Ovary (tissue), 9 donors: Measurements from ENCODE around the gene KIF5B. TPM values are rescaled to one million over a fixed set of nuclear protein-coding genes. Genes with fewer than 3 reads are reported as not detected.
"Not testable (repeated sequence)": the region's sequence is repeated elsewhere in the genome, so short reads cannot be mapped to it uniquely, and the experiment has no call there.

Experiments
- DNase-seq, 5 donors: peaks; one replicate each; pipeline ENCODE4 v3.0.0-alpha.2; 2019 to 2020
- H3K27ac ChIP-seq, 2 donors: fragments of 200-600 bp; one replicate each; pipeline versions ENCODE4 v1.5.1 to v1.8.0; 2019 to 2022
- H3K27me3 ChIP-seq: fragments of 200-600 bp; one replicate; pipeline ENCODE4 v1.8.0; 2022
- H3K36me3 ChIP-seq: fragments of 200-600 bp; sonication (generic); one replicate; pipeline ENCODE4 v1.5.1; 2019
- H3K4me1 ChIP-seq: one replicate; pipeline ENCODE4 v1.8.1; 2013; ENCODE audit warnings: mild to moderate bottlenecking, moderate library complexity; ENCODE audit not compliant: insufficient read depth
- H3K4me3 ChIP-seq: fragments of 200-600 bp; sonication (generic); one replicate; pipeline ENCODE4 v1.5.1; 2017
- H3K9me3 ChIP-seq, 2 donors: fragments of 200-600 bp in 1 of 2; sonication (generic) in 1 of 2; one replicate each; pipeline versions ENCODE4 v1.5.1 to v1.8.1; 2013 to 2019; ENCODE audit warnings: mild to moderate bottlenecking in 1 of 2, moderate library complexity in 1 of 2
- CTCF ChIP-seq, 3 donors: fragments of 450-650 bp in 2 of 3; fragments of 200-600 bp in 1 of 3; IDR thresholded peaks; one replicate each; pipeline versions ENCODE4 v1.5.1 to v1.8.0; 2016 to 2022; ENCODE audit warnings: antibody characterized with exemption in 3 of 3, mild to moderate bottlenecking in 1 of 3
- EP300 ChIP-seq: sonication (generic); formaldehyde crosslinking; IDR thresholded peaks from one replicate; pipeline ENCODE4 v1.6.1; 2017; ENCODE audit warnings: antibody characterized with exemption
- POLR2A ChIP-seq: fragments of 450-650 bp; IDR thresholded peaks from one replicate; pipeline ENCODE4 v1.6.1; 2017; ENCODE audit warnings: antibody characterized with exemption, mild to moderate bottlenecking, moderate library complexity
- WGBS, 3 donors: extraction: QIAGEN DNeasy Blood & Tissue Kit in 1 of 3; methylation state at CpG; one replicate each; pipeline versions ENCODE4 v1.1.5 to v1.1.7; 2013 to 2017; 5-methylcytosine and 5-hydroxymethylcytosine counted together
- intact Hi-C, 4 donors: fragments of 100-400 bp; cut with DNase I; formaldehyde crosslinking; loops; one replicate each; pipeline versions ENCODE4 v1.11.0 to v1.15.1; 2022 to 2023
- polyA plus RNA-seq, 2 donors: library from polyadenylated mRNA; stranded (reverse); fragments of 200-250 nt in 1 of 2; fragments of 350-450 nt in 1 of 2; fragmentation: Illumina TruSeq in 1 of 2; extraction: RNeasy Lipid Tissue Mini Kit (QIAGEN cat#74804) in 1 of 2; gene quantifications; one replicate each; pipeline ENCODE4 v1.2.3, GENCODE V29; 2013 to 2014
- total RNA-seq, 7 donors: library from RNA; depleted of rRNA in 2 of 7; stranded (reverse); fragments of >200 nt in 2 of 7; fragmentation: NEBNext Ultra II Directional in 3 of 7; extraction: Animal tissue kit (Norgen Biotek cat#: 25700) in 3 of 7; gene quantifications; one replicate each; pipeline versions ENCODE4 v1.1.0 to v1.2.4, GENCODE V29; 2016 to 2023
- donor health status: DM: no; HTN: no; CAD: no; lungs with moderate emphysema.
- donor health status: DM: no; HTN: no; CAD: no.
- donor health status: Bipolar disorder and iron deficiency.
- donor health status: DM: yes; HTN: yes; CAD: no.
- donor health status: DM: no; HTN: no; CAD: no.
- donor health status: DM: yes; HTN: yes; CAD: no.

Gene KIF5B
- total and polyA plus RNA-seq, 9 donors: 29.0 to 95.8 (median 62.3) TPM

DNA sequence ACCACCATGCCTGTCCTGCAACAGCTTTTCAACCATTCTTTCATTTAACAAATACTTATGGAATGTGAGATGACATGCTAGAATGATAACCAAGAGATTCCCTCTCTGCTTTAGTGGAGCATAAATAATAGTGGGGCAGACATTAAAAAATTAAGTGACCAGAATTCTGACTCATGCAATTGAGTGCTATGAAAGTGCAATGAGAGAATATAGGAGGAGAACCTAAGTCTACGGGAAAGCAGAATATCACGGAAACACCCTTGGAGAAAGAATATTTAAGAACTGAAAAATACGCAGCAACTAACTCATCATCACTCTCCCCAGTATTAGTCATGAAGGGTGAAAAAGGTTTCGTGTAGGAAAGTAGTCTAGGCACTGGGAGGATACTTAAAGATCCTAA lies 7.1 kb downstream of the KIF5B start:
- Histone ChIP-seq H3K9me3 (no peaks in the 10 kb centered on the region), H3K27ac (no peak overlapping the region), H3K4me3 (no peak overlapping the region), H3K4me1 (peaks cover 7% of the 10 kb centered on the region), H3K36me3 (no peaks in the 10 kb centered on the region), H3K27me3 (no peaks in the 10 kb centered on the region)
- no peak for TF ChIP-seq EP300
- no peak for TF ChIP-seq CTCF (IDR thresholded peaks at IDR 0.05)
- 59 to 68% (median 62%) methylated on average over 4 of the region's 4 CpGs for WGBS, 3 donors
- intact Hi-C loops: no loop called here
- DNase-seq: no peak

- Histone ChIP-seq H3K27me3 (no peaks in the 10 kb centered on the region), H3K36me3 (no peaks in the 10 kb centered on the region), H3K27ac (no peak overlapping the region), H3K4me1 (peaks cover 5% of the 10 kb centered on the region), H3K9me3 (no peaks in the 10 kb centered on the region), H3K4me3 (no peak overlapping the region)
- DNase-seq: no peak
- no peak for TF ChIP-seq EP300
- TF ChIP-seq POLR2A: no peak
- no peak for TF ChIP-seq CTCF (IDR thresholded peaks at IDR 0.05)
- WGBS, 3 donors: 96 to 100% (median 96%) methylated on average over 1 of the region's 1 CpG
- intact Hi-C loops: no loop called here
These were observed 7.9 kb downstream of the KIF5B start for GRCh38 chr10:32048282-32048681.

- H3K9me3 ChIP-seq: no peaks in the 10 kb centered on the region
- H3K36me3 ChIP-seq: no peaks in the 10 kb centered on the region
- H3K4me1 ChIP-seq: peaks cover 6% of the 10 kb centered on the region
- H3K27me3 ChIP-seq: no peaks in the 10 kb centered on the region
- DNase-seq: no peak
- no peak overlapping the region for H3K4me3 ChIP-seq
- no peak overlapping the region for H3K27ac ChIP-seq
- intact Hi-C loops: no loop called here
- TF ChIP-seq CTCF (IDR thresholded peaks at IDR 0.05) (no peak), EP300 (no peak), POLR2A (no peak)
These were observed 8.3 kb downstream of the KIF5B start for GRCh38 chr10:32047881-32048280.

GRCh38 chr10:32046151-32046550 lies 10.1 kb downstream of the KIF5B start:
- H3K27ac ChIP-seq: no peak overlapping the region
- intact Hi-C loops: no loop called here

DNA sequence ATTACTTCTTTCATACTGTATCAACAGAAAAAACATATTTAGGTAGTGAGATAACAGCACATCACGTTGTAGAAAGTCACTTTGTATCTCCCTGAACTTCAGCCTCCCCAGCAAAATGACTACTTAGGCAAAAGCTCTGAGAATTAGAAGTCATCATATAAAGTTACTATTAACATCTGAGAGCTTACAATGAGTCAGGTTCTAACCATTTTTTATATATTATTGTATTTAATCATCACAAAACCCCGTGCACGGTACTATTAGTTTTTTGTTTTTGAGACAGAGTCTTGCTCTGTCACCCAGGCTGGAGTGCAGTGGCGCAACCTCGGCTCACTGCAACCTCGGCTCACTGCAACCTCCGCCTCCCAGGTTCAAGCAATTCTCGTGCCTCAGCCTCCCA lies 13.5 kb downstream of the KIF5B start:
- H3K4me1 ChIP-seq, H3K27ac ChIP-seq, intact Hi-C loops, H3K4me3 ChIP-seq, H3K9me3 ChIP-seq, H3K36me3 ChIP-seq, DNase-seq, H3K27me3 ChIP-seq: not testable (repeated sequence)
- WGBS, 3 donors: 59 to 70% (median 64%) methylated on average over 8 of the region's 8 CpGs

More at GRCh38 chr10:32046151-32046550, 10.1 kb downstream of the KIF5B start:
- DNase-seq: no peak
- Histone ChIP-seq H3K9me3 (no peaks in the 10 kb centered on the region), H3K27me3 (no peaks in the 10 kb centered on the region), H3K36me3 (no peaks in the 10 kb centered on the region), H3K4me1 (peaks cover 5% of the 10 kb centered on the region), H3K4me3 (no peak overlapping the region)
- WGBS, 3 donors: 95 to 97% (median 96%) methylated on average over 3 of the region's 3 CpGs
- TF ChIP-seq POLR2A (no peak), CTCF (IDR thresholded peaks at IDR 0.05) (no peak), EP300 (no peak)
